Measurements from ENCODE around the gene NDUFC1. TPM values are rescaled to one million over a fixed set of nuclear protein-coding genes. Genes with fewer than 3 reads are reported as not detected.

Gene NDUFC1
- total and polyA plus RNA-seq, 2 of the 4 experiments (the other 2 are of a cell fraction): 25.1 to 65.1 TPM

DNA sequence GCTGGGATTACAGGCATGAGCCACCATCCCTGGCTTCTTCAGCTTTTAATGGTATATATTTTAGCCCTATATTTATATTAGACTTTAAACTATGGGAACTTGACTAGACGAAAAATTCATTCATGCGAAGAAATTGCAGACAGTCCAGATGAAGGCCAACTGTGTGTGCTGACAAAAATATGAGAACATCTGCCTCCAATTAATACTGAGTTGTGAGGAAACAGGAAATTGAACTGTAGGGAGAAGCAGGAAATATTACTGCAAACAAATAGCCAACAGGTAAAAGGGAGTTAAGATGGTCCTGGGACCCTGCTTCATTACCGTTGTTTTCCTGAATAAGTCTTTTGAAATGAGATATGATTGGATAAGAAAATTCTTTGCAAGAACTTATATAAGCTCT lies 48.6 kb downstream of the NDUFC1 start:
- no peak overlapping the region for H4K5ac ChIP-seq (ENCODE audit: low read depth, low read length)
- in situ Hi-C loops (cut with MboI; ENCODE audit: low sequenced_read_pairs): no loop called here
- TF ChIP-seq RFX5 (IDR thresholded peaks at IDR 0.05; ENCODE audit: low read depth, low read length) (no peak), FOS (IDR thresholded peaks at IDR 0.05; ENCODE audit: low read depth, low read length) (no peak), POLR2A (IDR thresholded peaks at IDR 0.05; ENCODE audit: low read depth, low read length) (no peak)
- TF ChIP-seq, protein P1, sequence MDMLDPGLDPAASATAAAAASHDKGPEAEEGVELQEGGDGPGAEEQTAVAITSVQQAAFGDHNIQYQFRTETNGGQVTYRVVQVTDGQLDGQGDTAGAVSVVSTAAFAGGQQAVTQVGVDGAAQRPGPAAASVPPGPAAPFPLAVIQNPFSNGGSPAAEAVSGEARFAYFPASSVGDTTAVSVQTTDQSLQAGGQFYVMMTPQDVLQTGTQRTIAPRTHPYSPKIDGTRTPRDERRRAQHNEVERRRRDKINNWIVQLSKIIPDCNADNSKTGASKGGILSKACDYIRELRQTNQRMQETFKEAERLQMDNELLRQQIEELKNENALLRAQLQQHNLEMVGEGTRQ (IDR thresholded peaks at IDR 0.05; ENCODE audit: low read depth, low read length): no peak
- TF ChIP-seq, protein P2, sequence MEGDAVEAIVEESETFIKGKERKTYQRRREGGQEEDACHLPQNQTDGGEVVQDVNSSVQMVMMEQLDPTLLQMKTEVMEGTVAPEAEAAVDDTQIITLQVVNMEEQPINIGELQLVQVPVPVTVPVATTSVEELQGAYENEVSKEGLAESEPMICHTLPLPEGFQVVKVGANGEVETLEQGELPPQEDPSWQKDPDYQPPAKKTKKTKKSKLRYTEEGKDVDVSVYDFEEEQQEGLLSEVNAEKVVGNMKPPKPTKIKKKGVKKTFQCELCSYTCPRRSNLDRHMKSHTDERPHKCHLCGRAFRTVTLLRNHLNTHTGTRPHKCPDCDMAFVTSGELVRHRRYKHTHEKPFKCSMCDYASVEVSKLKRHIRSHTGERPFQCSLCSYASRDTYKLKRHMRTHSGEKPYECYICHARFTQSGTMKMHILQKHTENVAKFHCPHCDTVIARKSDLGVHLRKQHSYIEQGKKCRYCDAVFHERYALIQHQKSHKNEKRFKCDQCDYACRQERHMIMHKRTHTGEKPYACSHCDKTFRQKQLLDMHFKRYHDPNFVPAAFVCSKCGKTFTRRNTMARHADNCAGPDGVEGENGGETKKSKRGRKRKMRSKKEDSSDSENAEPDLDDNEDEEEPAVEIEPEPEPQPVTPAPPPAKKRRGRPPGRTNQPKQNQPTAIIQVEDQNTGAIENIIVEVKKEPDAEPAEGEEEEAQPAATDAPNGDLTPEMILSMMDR (conservative IDR thresholded peaks at IDR 0.05; ENCODE audit: low read depth, low read length): no peak
- H3K27ac ChIP-seq (ENCODE audit: insufficient read depth, low read length): no peak overlapping the region
- no peak overlapping the region for H3K23ac ChIP-seq (ENCODE audit: low read depth, low read length)
- H3K27me3 ChIP-seq (ENCODE audit: control insufficient read depth, insufficient read depth, low read length): no peaks in the 10 kb centered on the region
- H2BK20ac ChIP-seq (ENCODE audit: low read depth, low read length): no peak overlapping the region; the same call in 1 of the 2 replicates
- no peaks in the 10 kb centered on the region for H3K9me3 ChIP-seq (ENCODE audit: control insufficient read depth, insufficient read depth, low read length)
- H4K8ac ChIP-seq (ENCODE audit: low read depth in 2 of 2, low read length in 2 of 2): no peak overlapping the region
- no peak overlapping the region for H3K4me2 ChIP-seq (ENCODE audit: low read depth, low read length)
- H3K36me3 ChIP-seq (ENCODE audit: control insufficient read depth, insufficient read depth, low read length): no peaks in the 10 kb centered on the region
- no peaks in the 10 kb centered on the region for H3K79me1 ChIP-seq (ENCODE audit: low read depth in 1 of 2, low read length in 2 of 2)
- H3K4me1 ChIP-seq (ENCODE audit: control insufficient read depth, insufficient read depth, low read length): peaks cover 2% of the 10 kb centered on the region; the same call in 1 of the 2 replicates
- H3K9ac ChIP-seq (ENCODE audit: low read depth, low read length): no peak overlapping the region
- no peak overlapping the region for H2AK5ac ChIP-seq (ENCODE audit: low read depth, low read length)
- no peak overlapping the region for H2BK15ac ChIP-seq (ENCODE audit: low read depth, low read length)
- H2BK5ac ChIP-seq (ENCODE audit: low read depth, low read length, poor library complexity, severe bottlenecking): no peak overlapping the region
- H4K20me1 ChIP-seq (ENCODE audit: insufficient read depth, low read length): no peaks in the 10 kb centered on the region
- H3K9me1 ChIP-seq (ENCODE audit: insufficient read depth, low read length): no peaks in the 10 kb centered on the region
- no peak overlapping the region for H3K14ac ChIP-seq (replicated peaks; ENCODE audit: low read depth, low read length)
- no peak overlapping the region for H2AK9ac ChIP-seq (replicated peaks; ENCODE audit: low read depth, low read length, poor library complexity)
- ChIA-PET CTCF (interaction anchor here (2.4 kb wide), 1 partner anchor 12 kb away, joined by 6 read pairs; no protein-coding TSS in a partner anchor), POLR2A (ENCODE audit: unreplicated experiment) (interaction anchor here (0.5 kb wide), 1 partner anchor 10 kb away, joined by 4 read pairs; no protein-coding TSS in a partner anchor)
- no peak overlapping the region for H3K56ac ChIP-seq (ENCODE audit: extremely low read depth, insufficient read depth, low read length)
- no peak for ATAC-seq (ENCODE audit: low read depth)
- no peak overlapping the region for H3K4me3 ChIP-seq (ENCODE audit: insufficient read depth, low read depth, low read length)
- intact Hi-C loops (cut with micrococcal nuclease): no loop called here
- no peak overlapping the region for H2BK120ac ChIP-seq (ENCODE audit: low read depth, low read length)
- BruUV-seq (replicated peaks): no TSS peak
- dilution Hi-C loops (cut with HindIII; ENCODE audit: low sequenced_read_pairs, unreplicated experiment): no loop called here
- no peak overlapping the region for H2AFZ ChIP-seq (replicated peaks; ENCODE audit: low read length, poor library complexity)
- no peak overlapping the region for H3K4ac ChIP-seq (ENCODE audit: low read depth, low read length)
- no CpG with 5 or more reads among the region's 3 CpGs for WGBS, 2 experiments (ENCODE audit: extremely low coverage in 2 of 2, insufficient read length in 1 of 2)
- DNase-seq: no peak
- no peak overlapping the region for H3K18ac ChIP-seq (ENCODE audit: low read depth, low read length)
- H4K91ac ChIP-seq (ENCODE audit: insufficient read depth, low read depth, low read length): no peak overlapping the region

Measured in IMR-90 (cell line).